Chondrocyte (in vitro differentiated cells): ENCODE data around the gene LCN15. TPM values are rescaled to one million over a fixed set of nuclear protein-coding genes. Genes with fewer than 3 reads are reported as not detected.
A peak's percentile ranks its signal among the peaks of the same experiment; 100 is the strongest.

Experiments used
- DNase-seq: peaks from one replicate; pipeline ENCODE4 v3.0.0; 2021; ENCODE audit warnings: mixed read lengths, low spot score
- H3K27ac Mint-ChIP-seq: one replicate; pipeline ENCODE4 v1.8.0; 2021; ENCODE audit warnings: mild to moderate bottlenecking, moderate library complexity, mixed read lengths; ENCODE audit not compliant: unreplicated experiment
- H3K27me3 Mint-ChIP-seq: 2 replicates; pipeline ENCODE4 v1.8.0; 2021; ENCODE audit warnings: low read depth, mixed read lengths
- H3K36me3 Mint-ChIP-seq: 2 replicates; pipeline ENCODE4 v1.8.0; 2021; ENCODE audit warnings: low read depth, mixed read lengths
- H3K4me1 Mint-ChIP-seq: 2 replicates; pipeline ENCODE4 v1.8.0; 2021; ENCODE audit warnings: low read depth, mild to moderate bottlenecking, mixed read lengths
- H3K4me3 Mint-ChIP-seq: one replicate; pipeline ENCODE4 v1.8.0; 2021; ENCODE audit warnings: mild to moderate bottlenecking, moderate library complexity, mixed read lengths; ENCODE audit not compliant: unreplicated experiment
- H3K9me3 Mint-ChIP-seq: 2 replicates; pipeline ENCODE4 v1.8.0; 2021; ENCODE audit warnings: low read depth, mixed read lengths
- CTCF ChIP-seq: fragments of 200-600 bp; sonication (generic); IDR thresholded peaks from 2 replicates; pipeline ENCODE4 v1.5.0; 2021; ENCODE audit warnings: antibody characterized with exemption, mild to moderate bottlenecking, moderate library complexity
- total RNA-seq: library from RNA; stranded (reverse); gene quantifications from 3 replicates; pipeline ENCODE4 v1.2.1, GENCODE V29; 2021

Gene LCN15
- total RNA-seq, 1 donor from 2014 or later = not detected

GRCh38 chr9:136719195-136719880 lies 45.0 kb downstream of the LCN15 start:
- no peak for TF ChIP-seq CTCF
- H3K27me3 Mint-ChIP-seq = no peaks in the 10 kb centered on the region
- peaks cover 8% of the 10 kb centered on the region for H3K36me3 Mint-ChIP-seq
- no peak overlapping the region for H3K27ac Mint-ChIP-seq
- peaks cover 12% of the 10 kb centered on the region for H3K4me1 Mint-ChIP-seq
- no peaks in the 10 kb centered on the region for H3K9me3 Mint-ChIP-seq
- no peak for DNase-seq
- H3K4me3 Mint-ChIP-seq = no peak overlapping the region

GRCh38 chr9:136718345-136719194 lies 45.7 kb downstream of the LCN15 start:
- TF ChIP-seq CTCF = no peak
- H3K36me3 Mint-ChIP-seq = peaks cover 1% of the 10 kb centered on the region
- no peak overlapping the region for H3K4me3 Mint-ChIP-seq
- DNase-seq = no peak
- peaks cover 8% of the 10 kb centered on the region for H3K4me1 Mint-ChIP-seq
- no peaks in the 10 kb centered on the region for H3K9me3 Mint-ChIP-seq
- H3K27ac Mint-ChIP-seq = no peak overlapping the region
- H3K27me3 Mint-ChIP-seq = no peaks in the 10 kb centered on the region

- no peaks in the 10 kb centered on the region for H3K27me3 Mint-ChIP-seq
- no peaks in the 10 kb centered on the region for H3K9me3 Mint-ChIP-seq
- no peak overlapping the region for H3K27ac Mint-ChIP-seq
- H3K4me1 Mint-ChIP-seq = peaks cover 11% of the 10 kb centered on the region
- peak; percentile 93 for DNase-seq
- H3K4me3 Mint-ChIP-seq = no peak overlapping the region
- H3K36me3 Mint-ChIP-seq = no peaks in the 10 kb centered on the region
- TF ChIP-seq CTCF = no peak
Measured at GRCh38 chr9:136717399-136717798, 46.9 kb downstream of the LCN15 start.

GRCh38 chr9:136714893-136715274 lies 49.4 kb downstream of the LCN15 start:
- TF ChIP-seq CTCF = no peak
- Mint-ChIP-seq H3K9me3 (no peaks in the 10 kb centered on the region), H3K27me3 (no peaks in the 10 kb centered on the region), H3K4me3 (no peak overlapping the region), H3K27ac (no peak overlapping the region), H3K4me1 (peaks cover 11% of the 10 kb centered on the region), H3K36me3 (no peaks in the 10 kb centered on the region)
- no peak for DNase-seq

GRCh38 chr9:136714096-136714892 lies 50.0 kb downstream of the LCN15 start:
- TF ChIP-seq CTCF = no peak
- no peak overlapping the region for H3K4me3 Mint-ChIP-seq
- H3K36me3 Mint-ChIP-seq = no peaks in the 10 kb centered on the region
- peaks cover 11% of the 10 kb centered on the region for H3K4me1 Mint-ChIP-seq
- no peak overlapping the region for H3K27ac Mint-ChIP-seq
- no peaks in the 10 kb centered on the region for H3K9me3 Mint-ChIP-seq
- DNase-seq = no peak
- no peaks in the 10 kb centered on the region for H3K27me3 Mint-ChIP-seq
